DOHH2 (cell line): ENCODE data around the gene LRRN4CL.

ENCODE experiments used
- H3F3A ChIP-seq: fragments of 200-600 bp; sonication (generic), shearing (Covaris generic); 2 replicates; pipeline ENCODE4 v1.6.0; 2016; ENCODE audit warnings: antibody characterized with exemption, mild to moderate bottlenecking; ENCODE audit not compliant: control insufficient read depth, insufficient read depth
- H3K27ac ChIP-seq: fragments of 200-600 bp; sonication (generic); 2 replicates; pipeline ENCODE4 v1.5.1; 2014; ENCODE audit warnings: low read depth, mild to moderate bottlenecking, low read length, moderate library complexity
- H3K27me3 ChIP-seq: fragments of 200-600 bp; sonication (generic); 2 replicates; pipeline ENCODE4 v1.6.1; 2014; ENCODE audit warnings: mild to moderate bottlenecking, low read length, mixed read lengths; ENCODE audit not compliant: control insufficient read depth
- H3K36me3 ChIP-seq: fragments of 200-600 bp; sonication (generic); 2 replicates; pipeline ENCODE4 v1.6.1; 2014; ENCODE audit warnings: mild to moderate bottlenecking, low read length, moderate library complexity, mixed read lengths; ENCODE audit not compliant: control insufficient read depth
- H3K4me1 ChIP-seq: fragments of 200-600 bp; sonication (generic); 2 replicates; pipeline ENCODE4 v1.6.1; 2014; ENCODE audit warnings: mild to moderate bottlenecking, low read length, mixed read lengths; ENCODE audit not compliant: control insufficient read depth
- H3K4me2 ChIP-seq: fragments of 200-600 bp; sonication (generic); 2 replicates; pipeline ENCODE4 v1.6.0; 2014; ENCODE audit warnings: mild to moderate bottlenecking, low read length, moderate library complexity
- H3K4me3 ChIP-seq: fragments of 200-600 bp; sonication (generic); 2 replicates; pipeline ENCODE4 v1.5.1; 2014; ENCODE audit warnings: mild to moderate bottlenecking, low read length, mixed read lengths
- H3K79me2 ChIP-seq: fragments of 200-600 bp; sonication (generic); 2 replicates; pipeline ENCODE4 v1.6.1; 2014; ENCODE audit warnings: mild to moderate bottlenecking, low read length, mixed read lengths; ENCODE audit not compliant: control insufficient read depth
- H3K9me2 ChIP-seq: fragments of 200-600 bp; sonication (generic); replicated peaks from 2 replicates; pipeline ENCODE4 v1.6.1; 2014; ENCODE audit warnings: mild to moderate bottlenecking, low read length, mixed read lengths; ENCODE audit not compliant: control insufficient read depth
- H3K9me3 ChIP-seq: fragments of 200-600 bp; sonication (generic); 2 replicates; pipeline ENCODE4 v1.6.1; 2014; ENCODE audit warnings: antibody characterized with exemption, low read length, mixed read lengths; ENCODE audit not compliant: control insufficient read depth, insufficient read depth
- H4K20me1 ChIP-seq: fragments of 200-600 bp; sonication (generic); 2 replicates; pipeline ENCODE4 v1.6.0; 2014; ENCODE audit warnings: low read depth, mild to moderate bottlenecking, antibody characterized with exemption, low read length, moderate library complexity; ENCODE audit not compliant: control insufficient read depth, insufficient read depth
- EZH2phosphoT487 ChIP-seq: fragments of 200-600 bp; sonication (generic); IDR thresholded peaks from 2 replicates; pipeline ENCODE4 v1.6.1; 2017; ENCODE audit warnings: borderline replicate concordance, mild to moderate bottlenecking, antibody characterized with exemption, low read length, moderate library complexity, mixed read lengths
- TF ChIP-seq, protein P1 (sequence below): fragments of 200-600 bp; sonication (generic); IDR thresholded peaks from one replicate; pipeline ENCODE4 v1.5.1; 2014; ENCODE audit warnings: antibody characterized with exemption, mild to moderate bottlenecking, low read depth, low read length; ENCODE audit not compliant: poor library complexity, severe bottlenecking

LRRN4CL gene

DNA sequence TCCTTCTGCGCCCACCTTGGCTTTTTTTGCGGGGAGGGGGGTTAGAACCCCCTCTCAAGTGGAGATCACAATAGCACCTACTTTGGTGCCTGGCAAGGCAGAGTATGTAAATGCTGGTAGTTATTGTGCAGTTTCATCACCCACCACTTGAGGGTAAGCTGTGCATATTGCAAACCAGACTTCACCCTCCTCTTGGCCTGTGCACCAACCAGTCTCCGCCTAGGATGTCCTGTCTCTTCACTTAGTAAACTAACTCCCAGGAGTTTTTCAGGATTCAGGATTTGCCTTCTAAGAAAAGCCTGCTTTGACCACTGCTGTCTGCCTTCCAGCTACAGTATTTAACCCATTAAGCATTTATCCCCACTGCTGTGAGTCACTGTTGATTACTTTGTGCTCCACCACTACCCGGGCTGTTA lies 8.5 kb downstream of the LRRN4CL start:
- no peaks in the 10 kb centered on the region for H4K20me1 ChIP-seq
- peaks cover 17% of the 10 kb centered on the region for H3F3A ChIP-seq
- TF ChIP-seq, protein P1, sequence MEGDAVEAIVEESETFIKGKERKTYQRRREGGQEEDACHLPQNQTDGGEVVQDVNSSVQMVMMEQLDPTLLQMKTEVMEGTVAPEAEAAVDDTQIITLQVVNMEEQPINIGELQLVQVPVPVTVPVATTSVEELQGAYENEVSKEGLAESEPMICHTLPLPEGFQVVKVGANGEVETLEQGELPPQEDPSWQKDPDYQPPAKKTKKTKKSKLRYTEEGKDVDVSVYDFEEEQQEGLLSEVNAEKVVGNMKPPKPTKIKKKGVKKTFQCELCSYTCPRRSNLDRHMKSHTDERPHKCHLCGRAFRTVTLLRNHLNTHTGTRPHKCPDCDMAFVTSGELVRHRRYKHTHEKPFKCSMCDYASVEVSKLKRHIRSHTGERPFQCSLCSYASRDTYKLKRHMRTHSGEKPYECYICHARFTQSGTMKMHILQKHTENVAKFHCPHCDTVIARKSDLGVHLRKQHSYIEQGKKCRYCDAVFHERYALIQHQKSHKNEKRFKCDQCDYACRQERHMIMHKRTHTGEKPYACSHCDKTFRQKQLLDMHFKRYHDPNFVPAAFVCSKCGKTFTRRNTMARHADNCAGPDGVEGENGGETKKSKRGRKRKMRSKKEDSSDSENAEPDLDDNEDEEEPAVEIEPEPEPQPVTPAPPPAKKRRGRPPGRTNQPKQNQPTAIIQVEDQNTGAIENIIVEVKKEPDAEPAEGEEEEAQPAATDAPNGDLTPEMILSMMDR = peak; percentile 74
- TF ChIP-seq EZH2phosphoT487 = no peak
- H3K79me2 ChIP-seq = peaks cover 35% of the 10 kb centered on the region
- H3K4me3 ChIP-seq = peak overlapping the region; percentile 27
- no peaks in the 10 kb centered on the region for H3K9me3 ChIP-seq
- no peaks in the 10 kb centered on the region for H3K9me2 ChIP-seq
- peak overlapping the region; percentile 50 for H3K4me2 ChIP-seq
- H3K27me3 ChIP-seq = no peaks in the 10 kb centered on the region
- peaks cover 38% of the 10 kb centered on the region for H3K4me1 ChIP-seq
- peak overlapping the region; percentile 2; the same call in 1 of the 2 replicates for H3K27ac ChIP-seq
- H3K36me3 ChIP-seq = peaks cover 24% of the 10 kb centered on the region

DNA sequence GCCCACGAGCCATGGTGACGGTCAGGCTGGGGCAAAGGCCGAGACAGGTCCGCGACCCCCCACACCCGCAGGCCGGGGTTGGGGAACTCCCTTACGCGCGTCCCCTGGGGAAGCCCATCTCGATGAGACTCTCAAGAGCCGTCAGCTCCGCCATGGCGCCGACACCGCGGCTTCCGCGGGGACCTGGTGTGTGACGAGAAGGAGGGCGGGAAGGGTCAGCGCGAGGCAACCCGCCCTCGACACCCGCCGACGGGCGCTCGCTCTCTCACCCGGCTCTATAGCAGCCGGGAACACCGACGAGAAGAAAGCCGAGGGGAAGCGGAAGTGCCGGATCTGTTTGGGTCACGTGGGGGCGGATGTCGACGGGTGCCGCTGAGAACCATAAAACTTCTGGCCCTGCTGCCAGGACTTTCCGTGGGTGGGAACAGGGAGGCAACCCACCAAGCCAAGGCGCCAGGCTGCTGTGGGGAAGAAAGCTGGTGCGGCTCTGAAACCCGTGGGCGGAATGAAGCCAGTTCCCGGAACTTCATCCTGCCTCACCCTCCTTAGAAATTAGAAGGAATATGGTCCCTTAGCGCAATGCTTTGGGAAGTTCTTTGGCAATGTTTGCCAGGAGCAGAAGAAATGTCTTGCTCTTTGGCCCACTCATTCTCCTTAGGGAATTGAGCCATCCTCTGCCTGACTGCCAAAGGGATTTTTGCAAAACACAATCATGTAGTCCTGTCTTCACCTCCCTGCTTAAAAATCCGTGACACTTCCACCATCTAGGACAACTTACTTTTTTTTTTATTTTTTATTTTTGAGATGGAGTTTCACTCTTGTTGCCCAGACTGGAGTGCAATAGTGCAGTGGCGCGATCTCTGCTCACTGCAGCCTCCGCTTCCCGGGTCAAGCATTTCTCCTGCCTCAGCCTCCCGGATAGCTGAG lies 10.3 kb downstream of the LRRN4CL start, which contains the start of gene UBXN1:
Gene UBXN1, minus strand, starts transcription at position 304 of the 927 bp plus-strand sequence. Its CDS starts 150 bp downstream, at position 154.
- peaks cover 34% of the 10 kb centered on the region for H3K36me3 ChIP-seq
- H3K27me3 ChIP-seq = no peaks in the 10 kb centered on the region
- no peaks in the 10 kb centered on the region for H3K9me2 ChIP-seq
- H3F3A ChIP-seq = peaks cover 17% of the 10 kb centered on the region
- peak within 1 kb of the TSS; percentile 59 for H3K27ac ChIP-seq
- H3K79me2 ChIP-seq = peaks cover 49% of the 10 kb centered on the region
- H3K4me2 ChIP-seq = peak within 1 kb of the TSS; percentile 98
- peak within 1 kb of the TSS; percentile 98 for H3K4me3 ChIP-seq
- H3K9me3 ChIP-seq = no peaks in the 10 kb centered on the region
- H3K4me1 ChIP-seq = peaks cover 38% of the 10 kb centered on the region
- H4K20me1 ChIP-seq = no peaks in the 10 kb centered on the region
- TF ChIP-seq, protein P1 = no peak
- no peak for TF ChIP-seq EZH2phosphoT487

DNA sequence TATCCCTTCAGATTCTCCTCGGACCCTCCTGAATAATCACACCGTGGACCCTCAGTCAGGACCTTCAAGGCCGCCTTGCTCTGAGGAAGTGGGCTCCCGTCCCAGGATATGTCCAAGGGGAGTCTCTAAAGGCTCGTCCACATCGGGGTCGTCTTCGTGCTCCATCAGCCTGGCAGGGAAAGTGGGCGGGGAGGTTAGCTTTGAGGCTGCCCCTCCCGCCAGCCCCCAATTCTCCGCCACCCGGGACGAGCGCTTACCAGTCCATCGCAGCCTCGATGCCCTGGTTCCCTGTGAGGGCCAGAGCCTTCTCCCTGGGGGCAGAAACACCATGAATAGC lies 10.9 kb downstream of the LRRN4CL start:
- Histone ChIP-seq H3K9me3 (no peaks in the 10 kb centered on the region), H3K4me1 (peaks cover 44% of the 10 kb centered on the region), H3K27ac (peak overlapping the region; percentile 59), H3K27me3 (no peaks in the 10 kb centered on the region), H4K20me1 (no peaks in the 10 kb centered on the region), H3F3A (peaks cover 17% of the 10 kb centered on the region), H3K9me2 (no peaks in the 10 kb centered on the region), H3K4me3 (peak overlapping the region; percentile 98), H3K36me3 (peaks cover 40% of the 10 kb centered on the region), H3K4me2 (peak overlapping the region; percentile 98), H3K79me2 (peaks cover 56% of the 10 kb centered on the region)
- TF ChIP-seq EZH2phosphoT487 = no peak
- TF ChIP-seq, protein P1 = no peak
